HepG2 (cell line): ENCODE data around the gene POLR1G. TPM values are rescaled to one million over a fixed set of nuclear protein-coding genes. Genes with fewer than 3 reads are reported as not detected.

ENCODE experiments used
- CCDC6 ChIP-seq: sonication (generic); formaldehyde crosslinking; IDR thresholded peaks from 2 replicates; pipeline ENCODE4 v1.8.1; 2022; ENCODE audit warnings: mild to moderate bottlenecking, missing genetic modification reagents, moderate library complexity
- DNMT3B ChIP-seq: conservative IDR thresholded peaks from 2 replicates; pipeline ENCODE4 v1.6.1; 2016; ENCODE audit warnings: missing biosample characterization, control low read depth
- DR1 ChIP-seq: sonication (generic); formaldehyde crosslinking; IDR thresholded peaks from 2 replicates; pipeline ENCODE4 v1.8.0; 2021; ENCODE audit warnings: mild to moderate bottlenecking, missing genetic modification reagents, inconsistent platforms
- EP300 ChIP-seq, 3 experiments: sonication (generic) in 1 of 3; formaldehyde crosslinking in 1 of 3; IDR thresholded peaks; 2 replicates each; pipeline versions ENCODE4 v1.5.1 to v1.6.1; 2011 to 2020; ENCODE audit warnings: low read depth in 2 of 3, low read length in 2 of 3, borderline replicate concordance in 1 of 3, improper control_type of control experiment in 1 of 3, mild to moderate bottlenecking in 1 of 3, missing genetic modification reagents in 1 of 3, moderate library complexity in 1 of 3
- ETV5 ChIP-seq: IDR thresholded peaks from 2 replicates; pipeline ENCODE4 v1.6.1; 2018; ENCODE audit warnings: missing biosample characterization, missing genetic modification reagents, inconsistent platforms, borderline replicate concordance
- HMGA1 ChIP-seq: sonication (generic); formaldehyde crosslinking; conservative IDR thresholded peaks from 2 replicates; pipeline ENCODE4 v1.4.0; 2020; ENCODE audit warnings: missing genetic modification reagents
- MTF2 ChIP-seq: sonication (generic); formaldehyde crosslinking; IDR thresholded peaks from 2 replicates; pipeline ENCODE4 v1.5.0; 2020; ENCODE audit warnings: missing genetic modification reagents, borderline replicate concordance
- PLRG1 ChIP-seq: fragments of 450-650 bp; conservative IDR thresholded peaks from 2 replicates; pipeline ENCODE4 v1.6.1; 2016
- SMC3 ChIP-seq: IDR thresholded peaks from 2 replicates; pipeline ENCODE4 v1.6.1; 2011; ENCODE audit warnings: low read length, improper control_type of control experiment
- ZBTB1 ChIP-seq: sonication (generic); formaldehyde crosslinking; IDR thresholded peaks from 2 replicates; pipeline ENCODE4 v1.4.0; 2020; ENCODE audit warnings: missing genetic modification reagents, borderline replicate concordance
- ZNF3 ChIP-seq: IDR thresholded peaks from 2 replicates; pipeline ENCODE4 v1.7.0; 2017; ENCODE audit warnings: inconsistent platforms
- ZNF333 ChIP-seq: sonication (generic); formaldehyde crosslinking; IDR thresholded peaks from 2 replicates; pipeline ENCODE4 v1.4.0; 2020; ENCODE audit warnings: mild to moderate bottlenecking, missing genetic modification reagents, borderline replicate concordance
- ZSCAN31 ChIP-seq: sonication (generic); formaldehyde crosslinking; IDR thresholded peaks from 2 replicates; pipeline ENCODE4 v1.5.0; 2020; ENCODE audit warnings: low read depth, mild to moderate bottlenecking, missing genetic modification reagents
- polyA plus RNA-seq, 8 experiments: library from polyadenylated mRNA; depleted of rRNA in 3 of 8; stranded (reverse) in 7 of 8; unstranded in 1 of 8; fragments of >200 nt; fragmentation: Illumina TruSeq in 4 of 8; extraction: Trizol in 4 of 8; gene quantifications; 2 replicates each; pipeline versions ENCODE4 v1.2.1 to v1.2.3, GENCODE V29; 2011 to 2016; ENCODE audit warnings: low read depth in 4 of 8, missing spikeins in 1 of 8, mixed read lengths in 1 of 8; ENCODE audit not compliant: insufficient read depth in 1 of 8
- total RNA-seq, 5 experiments: library from RNA; depleted of rRNA; stranded (reverse); fragments of >200 nt; fragmentation: Illumina TruSeq; extraction: Trizol; gene quantifications; 2 replicates each; pipeline ENCODE4 v1.2.3, GENCODE V29; 2016; ENCODE audit warnings: low read depth in 1 of 5
- TF ChIP-seq, protein P1 (sequence below): sonication (generic); formaldehyde crosslinking; IDR thresholded peaks from 2 replicates; pipeline ENCODE4 v1.4.0; 2020; ENCODE audit warnings: missing genetic modification reagents, mild to moderate bottlenecking, borderline replicate concordance
- TF ChIP-seq, protein P2 (sequence below): sonication (generic); formaldehyde crosslinking; IDR thresholded peaks from 2 replicates; pipeline ENCODE4 v1.8.1; 2023; ENCODE audit warnings: mild to moderate bottlenecking, moderate library complexity, missing genetic modification reagents
- TF ChIP-seq, protein P3 (sequence below): sonication (generic); formaldehyde crosslinking; IDR thresholded peaks from 2 replicates; pipeline ENCODE4 v1.4.0; 2020; ENCODE audit warnings: missing genetic modification reagents
- TF ChIP-seq, protein P4 (sequence below): sonication (generic); formaldehyde crosslinking; IDR thresholded peaks from 2 replicates; pipeline ENCODE4 v1.9.0; 2021; ENCODE audit warnings: missing genetic modification reagents, borderline replicate concordance
- TF ChIP-seq, protein P5 (sequence below): sonication (generic); formaldehyde crosslinking; IDR thresholded peaks from 2 replicates; pipeline ENCODE4 v1.4.0; 2020; ENCODE audit warnings: missing genetic modification reagents, borderline replicate concordance

The POLR1G gene
- total and polyA plus RNA-seq, 2 of the 13 experiments (the other 11 are each of a cell fraction or from before 2014, with no cell fraction given) = 3.5 to 20.8 TPM

DNA sequence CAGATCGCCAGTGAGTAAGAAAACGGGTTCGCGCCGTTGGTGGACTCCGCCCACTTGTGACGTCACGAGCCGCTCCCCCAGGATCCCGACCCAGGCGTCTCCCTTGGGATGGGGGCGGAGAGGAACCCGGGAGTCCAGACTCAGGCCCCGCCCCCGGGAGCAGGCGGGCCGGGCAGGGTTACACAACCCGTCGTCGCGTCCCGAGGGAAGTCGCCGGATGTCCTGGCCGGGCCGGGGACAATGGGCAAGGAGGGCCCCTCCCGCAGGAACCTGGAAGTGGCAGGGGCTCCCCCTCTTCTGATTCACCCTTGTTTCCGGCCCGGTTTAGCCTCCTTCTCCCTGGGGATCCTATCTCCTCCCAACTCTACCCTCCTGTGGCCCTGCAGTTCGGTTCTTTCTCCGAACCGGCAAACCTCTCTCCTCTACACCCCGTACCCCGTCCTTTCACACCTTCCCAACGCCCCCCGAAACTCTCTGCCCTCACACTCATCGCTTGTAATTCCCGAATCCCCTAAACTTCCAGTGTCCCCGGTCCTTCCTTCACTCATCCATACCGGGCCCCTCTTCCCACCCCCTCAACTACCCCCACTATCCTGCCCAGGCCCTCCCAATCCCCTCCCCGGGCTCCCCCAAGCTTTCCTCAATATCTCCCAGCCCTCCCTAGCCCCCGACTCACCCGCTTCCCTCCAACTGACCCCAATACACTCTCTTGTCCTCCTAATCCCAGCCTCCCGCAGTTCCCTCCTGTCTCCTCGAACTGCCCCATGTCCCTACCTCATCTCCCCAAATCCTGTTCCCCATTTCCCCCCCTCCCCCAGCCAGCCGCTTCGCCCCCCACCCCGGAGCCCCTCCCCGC, 37.2 kb downstream of the POLR1G start (continued):
- TF ChIP-seq, protein P1, sequence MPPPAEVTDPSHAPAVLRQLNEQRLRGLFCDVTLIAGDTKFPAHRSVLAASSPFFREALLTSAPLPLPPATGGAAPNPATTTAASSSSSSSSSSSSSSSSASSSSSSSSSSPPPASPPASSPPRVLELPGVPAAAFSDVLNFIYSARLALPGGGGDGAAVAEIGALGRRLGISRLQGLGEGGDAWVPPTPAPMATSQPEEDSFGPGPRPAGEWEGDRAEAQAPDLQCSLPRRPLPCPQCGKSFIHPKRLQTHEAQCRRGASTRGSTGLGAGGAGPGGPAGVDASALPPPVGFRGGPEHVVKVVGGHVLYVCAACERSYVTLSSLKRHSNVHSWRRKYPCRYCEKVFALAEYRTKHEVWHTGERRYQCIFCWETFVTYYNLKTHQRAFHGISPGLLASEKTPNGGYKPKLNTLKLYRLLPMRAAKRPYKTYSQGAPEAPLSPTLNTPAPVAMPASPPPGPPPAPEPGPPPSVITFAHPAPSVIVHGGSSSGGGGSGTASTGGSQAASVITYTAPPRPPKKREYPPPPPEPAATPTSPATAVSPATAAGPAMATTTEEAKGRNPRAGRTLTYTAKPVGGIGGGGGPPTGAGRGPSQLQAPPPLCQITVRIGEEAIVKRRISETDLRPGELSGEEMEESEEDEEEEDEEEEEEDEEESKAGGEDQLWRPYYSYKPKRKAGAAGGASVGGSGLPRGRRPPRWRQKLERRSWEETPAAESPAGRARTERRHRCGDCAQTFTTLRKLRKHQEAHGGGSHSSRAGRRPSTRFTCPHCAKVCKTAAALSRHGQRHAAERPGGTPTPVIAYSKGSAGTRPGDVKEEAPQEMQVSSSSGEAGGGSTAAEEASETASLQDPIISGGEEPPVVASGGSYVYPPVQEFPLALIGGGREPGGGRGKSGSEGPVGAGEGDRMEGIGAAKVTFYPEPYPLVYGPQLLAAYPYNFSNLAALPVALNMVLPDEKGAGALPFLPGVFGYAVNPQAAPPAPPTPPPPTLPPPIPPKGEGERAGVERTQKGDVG (CRISPR knock-in tag) = no peak
- no peak for TF ChIP-seq PLRG1
- no peak; a peak in 1 of 4 replicates for TF ChIP-seq EP300 (IDR thresholded peaks at IDR 0.05; ENCODE audit: low read depth in 2 of 2, low read length in 2 of 2)
- TF ChIP-seq EP300 (CRISPR knock-in tag; IDR thresholded peaks at IDR 0.05; ENCODE audit: borderline replicate concordance) = no peak
- TF ChIP-seq SMC3 = no peak
- TF ChIP-seq ETV5 (CRISPR knock-in tag) = peak; percentile 98
- no peak; the same call in 1 of the 2 replicates for TF ChIP-seq DR1 (CRISPR knock-in tag)
- TF ChIP-seq, protein P2, sequence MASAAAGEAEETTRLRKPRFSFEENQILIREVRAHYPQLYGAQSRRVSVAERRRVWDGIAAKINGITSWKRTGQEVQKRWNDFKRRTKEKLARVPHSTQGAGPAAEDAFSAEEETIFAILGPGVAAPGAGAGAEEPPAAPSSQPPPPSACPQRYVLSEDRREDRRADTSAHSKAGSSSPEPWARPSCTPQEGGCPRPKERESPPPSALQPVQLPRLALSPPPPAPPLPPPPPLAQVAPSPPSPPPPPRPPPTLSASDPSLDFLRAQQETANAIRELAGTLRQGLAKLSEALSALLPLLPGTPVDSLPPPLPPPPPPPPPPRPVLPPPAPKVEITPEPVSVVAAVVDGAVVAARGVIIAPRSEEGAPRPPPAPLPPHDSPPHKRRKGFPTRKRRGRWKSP = peak; percentile 56; the same call in 1 of the 2 replicates
- TF ChIP-seq HMGA1 (CRISPR knock-in tag) = no peak
- no peak for TF ChIP-seq MTF2 (CRISPR knock-in tag)
- TF ChIP-seq CCDC6 (CRISPR knock-in tag) = peak; percentile 71
- TF ChIP-seq, protein P3, sequence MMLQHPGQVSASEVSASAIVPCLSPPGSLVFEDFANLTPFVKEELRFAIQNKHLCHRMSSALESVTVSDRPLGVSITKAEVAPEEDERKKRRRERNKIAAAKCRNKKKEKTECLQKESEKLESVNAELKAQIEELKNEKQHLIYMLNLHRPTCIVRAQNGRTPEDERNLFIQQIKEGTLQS = peak; percentile 43; the same call in 1 of the 2 replicates
- TF ChIP-seq, protein P4, sequence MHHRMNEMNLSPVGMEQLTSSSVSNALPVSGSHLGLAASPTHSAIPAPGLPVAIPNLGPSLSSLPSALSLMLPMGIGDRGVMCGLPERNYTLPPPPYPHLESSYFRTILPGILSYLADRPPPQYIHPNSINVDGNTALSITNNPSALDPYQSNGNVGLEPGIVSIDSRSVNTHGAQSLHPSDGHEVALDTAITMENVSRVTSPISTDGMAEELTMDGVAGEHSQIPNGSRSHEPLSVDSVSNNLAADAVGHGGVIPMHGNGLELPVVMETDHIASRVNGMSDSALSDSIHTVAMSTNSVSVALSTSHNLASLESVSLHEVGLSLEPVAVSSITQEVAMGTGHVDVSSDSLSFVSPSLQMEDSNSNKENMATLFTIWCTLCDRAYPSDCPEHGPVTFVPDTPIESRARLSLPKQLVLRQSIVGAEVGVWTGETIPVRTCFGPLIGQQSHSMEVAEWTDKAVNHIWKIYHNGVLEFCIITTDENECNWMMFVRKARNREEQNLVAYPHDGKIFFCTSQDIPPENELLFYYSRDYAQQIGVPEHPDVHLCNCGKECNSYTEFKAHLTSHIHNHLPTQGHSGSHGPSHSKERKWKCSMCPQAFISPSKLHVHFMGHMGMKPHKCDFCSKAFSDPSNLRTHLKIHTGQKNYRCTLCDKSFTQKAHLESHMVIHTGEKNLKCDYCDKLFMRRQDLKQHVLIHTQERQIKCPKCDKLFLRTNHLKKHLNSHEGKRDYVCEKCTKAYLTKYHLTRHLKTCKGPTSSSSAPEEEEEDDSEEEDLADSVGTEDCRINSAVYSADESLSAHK (CRISPR knock-in tag) = no peak
- TF ChIP-seq ZNF333 (CRISPR knock-in tag) = no peak
- TF ChIP-seq, protein P5, sequence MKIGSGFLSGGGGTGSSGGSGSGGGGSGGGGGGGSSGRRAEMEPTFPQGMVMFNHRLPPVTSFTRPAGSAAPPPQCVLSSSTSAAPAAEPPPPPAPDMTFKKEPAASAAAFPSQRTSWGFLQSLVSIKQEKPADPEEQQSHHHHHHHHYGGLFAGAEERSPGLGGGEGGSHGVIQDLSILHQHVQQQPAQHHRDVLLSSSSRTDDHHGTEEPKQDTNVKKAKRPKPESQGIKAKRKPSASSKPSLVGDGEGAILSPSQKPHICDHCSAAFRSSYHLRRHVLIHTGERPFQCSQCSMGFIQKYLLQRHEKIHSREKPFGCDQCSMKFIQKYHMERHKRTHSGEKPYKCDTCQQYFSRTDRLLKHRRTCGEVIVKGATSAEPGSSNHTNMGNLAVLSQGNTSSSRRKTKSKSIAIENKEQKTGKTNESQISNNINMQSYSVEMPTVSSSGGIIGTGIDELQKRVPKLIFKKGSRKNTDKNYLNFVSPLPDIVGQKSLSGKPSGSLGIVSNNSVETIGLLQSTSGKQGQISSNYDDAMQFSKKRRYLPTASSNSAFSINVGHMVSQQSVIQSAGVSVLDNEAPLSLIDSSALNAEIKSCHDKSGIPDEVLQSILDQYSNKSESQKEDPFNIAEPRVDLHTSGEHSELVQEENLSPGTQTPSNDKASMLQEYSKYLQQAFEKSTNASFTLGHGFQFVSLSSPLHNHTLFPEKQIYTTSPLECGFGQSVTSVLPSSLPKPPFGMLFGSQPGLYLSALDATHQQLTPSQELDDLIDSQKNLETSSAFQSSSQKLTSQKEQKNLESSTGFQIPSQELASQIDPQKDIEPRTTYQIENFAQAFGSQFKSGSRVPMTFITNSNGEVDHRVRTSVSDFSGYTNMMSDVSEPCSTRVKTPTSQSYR = no peak
- TF ChIP-seq ZBTB1 (CRISPR knock-in tag) = no peak
- no peak for TF ChIP-seq ZNF3 (CRISPR knock-in tag)
- no peak for TF ChIP-seq ZSCAN31 (CRISPR knock-in tag)
- TF ChIP-seq DNMT3B (CRISPR knock-in tag) = no peak
